COLO668 (cell line): ENCODE measurements around the gene F10.
A peak's percentile ranks its signal among the peaks of the same experiment; 100 is the strongest.

Experiments
- DNase-seq: peaks from one replicate; lab custom pipeline; 2025; ENCODE audit not compliant: unreplicated experiment; lab: John Stamatoyannopoulos, UW

The F10 gene

DNA sequence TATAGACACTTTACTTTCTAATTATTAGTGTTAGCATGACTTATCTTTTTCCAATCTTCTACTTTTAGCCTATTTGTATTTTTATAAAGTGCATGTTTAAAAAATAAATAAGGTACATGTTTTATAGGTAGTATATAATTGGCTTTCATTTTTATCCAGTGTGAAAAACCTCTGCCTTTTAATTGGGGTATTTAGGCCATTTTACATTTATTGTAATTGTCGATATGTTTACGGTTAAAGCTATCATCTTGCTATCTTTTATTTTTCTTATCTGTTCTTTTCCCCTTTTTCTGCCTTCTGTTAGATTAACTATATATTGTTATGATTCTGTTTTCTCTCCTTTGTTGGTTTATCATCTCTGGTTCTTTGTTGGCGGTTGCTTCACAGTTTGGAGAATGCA is 45.0 kb downstream of the F10 start:
- no peak for DNase-seq

DNA sequence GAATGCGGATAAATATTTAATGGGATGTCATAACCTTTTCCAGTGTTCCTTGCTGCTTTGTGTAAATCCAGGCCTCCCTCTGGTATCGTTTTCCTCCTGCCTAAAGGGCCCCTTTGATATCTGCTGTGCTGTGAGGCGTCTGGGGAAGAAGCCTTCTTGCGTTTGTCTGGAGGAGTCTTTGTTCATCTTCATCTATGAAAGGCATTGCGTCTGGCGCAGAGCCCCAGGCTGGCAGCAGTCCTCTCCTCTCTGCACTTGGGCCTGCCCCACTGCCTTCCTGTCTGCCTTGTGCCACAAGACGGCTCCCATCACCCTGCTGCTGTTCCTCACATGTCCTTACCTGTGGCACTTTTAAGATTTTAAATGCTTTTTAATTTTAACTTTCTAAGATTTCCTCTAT is 45.6 kb downstream of the F10 start:
- DNase-seq = no peak

DNA sequence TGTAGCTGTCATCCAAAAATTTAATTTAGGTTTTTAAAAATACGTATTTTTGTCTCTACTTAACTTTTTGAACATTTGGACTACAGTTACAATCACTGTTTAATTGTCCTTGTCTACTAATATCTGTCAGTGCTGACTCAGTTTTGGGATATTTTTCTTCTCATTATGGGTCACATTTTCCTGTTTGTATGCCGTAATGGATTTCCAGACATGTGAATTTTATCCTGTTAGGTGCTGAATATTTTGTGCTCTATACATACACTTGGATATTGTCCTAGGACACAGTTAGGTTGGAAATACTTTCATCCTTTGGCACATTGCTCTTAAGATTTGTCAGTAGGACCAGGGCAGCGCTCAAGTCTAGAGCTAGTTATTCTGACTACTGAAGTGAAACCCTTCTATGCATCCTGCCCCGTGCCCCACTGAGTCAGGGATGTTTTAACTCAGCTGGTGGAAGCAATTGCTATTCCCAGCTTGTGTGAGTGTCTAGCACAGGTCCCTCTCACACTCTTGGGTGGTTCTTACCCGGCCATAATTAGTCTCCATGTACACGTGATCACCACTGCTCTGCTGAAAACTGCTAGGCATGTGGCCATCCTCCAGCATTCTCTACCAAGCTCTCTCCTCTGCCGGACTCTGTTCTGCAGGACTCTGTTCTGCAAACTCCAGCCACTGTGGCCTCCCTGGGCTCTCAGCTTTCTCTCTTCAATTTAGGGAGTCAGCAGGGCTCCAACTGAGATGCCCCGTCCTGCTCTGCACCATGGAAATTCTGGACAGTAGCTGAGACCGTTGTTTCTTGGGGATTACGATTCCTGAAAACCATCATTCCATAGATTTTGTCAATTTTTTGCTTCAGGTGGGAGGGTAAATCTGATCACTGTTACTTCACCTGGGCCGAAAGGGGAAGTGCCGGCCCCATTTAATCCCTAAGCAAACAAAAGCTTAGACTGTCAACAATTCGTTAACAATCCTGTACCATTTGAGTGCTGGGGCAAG is 47.0 kb downstream of the F10 start:
- DNase-seq = peak; percentile 55

DNA sequence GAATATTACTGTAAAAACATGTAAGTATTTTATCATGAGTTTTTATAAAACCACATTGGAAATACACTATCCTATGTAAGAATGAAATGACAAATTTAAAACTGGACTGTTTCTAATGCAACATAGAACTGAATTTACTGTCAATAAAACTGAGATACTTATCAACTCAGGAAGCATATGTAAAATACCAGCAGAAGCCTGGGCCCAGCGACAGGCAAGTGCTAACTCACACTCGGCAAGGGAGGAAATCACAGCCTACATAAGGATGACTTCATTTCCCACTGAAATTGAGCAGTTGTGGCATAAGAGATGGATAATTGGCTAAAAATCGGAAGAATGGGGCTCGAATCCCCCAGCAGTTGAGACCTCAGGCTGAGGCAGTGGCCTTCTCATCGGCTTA is 47.9 kb downstream of the F10 start:
- peak; percentile 28 for DNase-seq

DNA sequence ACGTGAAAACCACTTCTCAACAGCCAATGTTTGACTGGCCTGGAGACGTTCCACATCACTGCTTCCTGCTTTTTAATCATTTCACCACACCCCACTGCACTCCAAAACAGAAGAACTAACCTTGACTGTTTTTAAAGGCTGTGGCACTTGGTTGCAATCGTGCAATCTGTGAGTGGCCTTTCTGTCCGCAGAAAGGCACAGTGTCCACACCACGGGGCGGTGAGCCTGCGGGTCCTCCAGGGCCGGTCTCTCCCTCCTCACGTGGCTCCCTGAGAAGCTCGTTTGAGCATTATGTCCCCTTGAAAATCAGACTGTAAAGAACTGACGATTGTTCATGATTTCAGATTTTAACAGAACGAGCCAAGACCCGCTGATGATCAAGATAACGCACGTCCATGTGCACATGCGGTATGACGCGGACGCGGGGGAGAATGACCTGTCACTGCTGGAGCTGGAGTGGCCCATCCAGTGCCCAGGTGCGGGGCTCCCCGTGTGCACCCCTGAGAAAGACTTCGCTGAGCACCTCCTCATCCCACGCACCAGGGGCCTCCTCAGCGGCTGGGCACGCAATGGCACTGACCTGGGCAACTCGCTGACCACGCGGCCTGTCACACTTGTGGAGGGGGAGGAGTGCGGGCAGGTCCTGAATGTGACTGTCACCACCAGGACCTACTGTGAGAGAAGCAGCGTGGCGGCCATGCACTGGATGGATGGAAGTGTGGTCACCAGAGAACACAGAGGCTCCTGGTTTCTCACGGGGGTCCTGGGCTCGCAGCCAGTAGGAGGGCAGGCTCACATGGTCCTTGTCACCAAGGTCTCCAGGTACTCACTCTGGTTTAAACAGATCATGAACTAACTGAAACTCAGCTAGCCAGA is 48.9 kb downstream of the F10 start:
- no peak for DNase-seq

DNA sequence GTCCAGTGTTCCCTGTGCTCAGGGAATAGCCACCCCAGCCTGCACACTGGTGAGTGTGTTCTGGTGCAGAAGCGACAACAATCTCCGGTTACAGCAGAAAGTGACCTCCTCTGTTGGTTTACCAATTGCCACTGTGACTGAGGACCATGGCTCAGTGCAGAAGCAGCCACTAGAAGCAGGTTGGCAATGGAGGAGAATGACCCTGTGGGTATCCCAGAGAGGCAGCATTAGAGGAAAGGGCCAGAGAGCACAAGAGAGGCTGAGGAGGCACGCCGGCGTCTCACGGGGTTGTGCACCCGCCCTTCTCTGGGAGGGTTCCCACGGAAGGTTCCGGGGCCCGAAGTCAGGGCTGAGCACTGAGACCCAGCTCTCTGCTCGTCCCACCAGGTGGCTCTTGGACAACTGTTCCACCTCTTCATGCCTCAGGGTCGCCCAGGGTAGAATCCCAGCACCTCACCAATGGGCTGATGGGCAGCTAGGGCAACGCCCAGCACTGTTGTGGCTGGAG is 49.9 kb downstream of the F10 start:
- no peak for DNase-seq

DNA sequence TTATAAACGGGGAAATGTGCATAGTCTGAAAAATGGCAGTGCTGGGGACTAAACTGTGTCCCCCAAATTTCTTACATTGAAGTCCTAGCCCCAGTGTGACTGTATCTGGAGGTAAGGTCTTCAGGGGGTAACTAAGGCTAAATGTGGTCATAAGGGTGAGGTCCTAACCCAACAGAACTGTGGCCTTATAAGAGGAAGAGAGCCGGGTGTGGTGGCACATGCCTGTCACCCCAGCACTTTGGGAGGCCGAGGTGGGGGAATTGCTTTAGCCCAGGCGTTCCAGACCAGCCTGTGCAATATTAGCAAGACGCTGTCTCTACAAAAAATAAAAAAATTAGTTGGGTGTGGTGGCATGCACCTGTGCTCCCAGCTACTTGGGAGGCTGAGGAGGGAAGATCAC is 53.7 kb downstream of the F10 start:
- no peak for DNase-seq

DNA sequence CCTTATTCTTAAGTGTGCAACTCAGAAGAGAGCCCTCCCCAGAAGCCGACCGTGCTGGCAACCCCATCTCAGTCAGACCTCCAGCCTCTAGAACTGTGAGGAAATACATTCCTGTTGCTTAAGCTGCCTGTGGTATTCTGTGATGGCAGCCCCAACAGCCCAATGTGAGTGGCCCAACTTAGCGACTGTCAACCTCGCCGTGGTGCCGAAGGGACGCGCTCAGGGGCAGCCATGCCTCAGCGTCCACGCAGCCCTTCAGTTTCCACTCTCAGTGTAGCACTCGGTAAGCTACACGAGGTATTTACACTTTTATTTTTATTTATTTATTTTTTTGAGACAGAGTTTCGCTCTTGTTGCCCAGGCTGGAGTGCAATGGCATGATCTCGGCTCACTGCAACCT is 54.2 kb downstream of the F10 start:
- no peak for DNase-seq

DNA sequence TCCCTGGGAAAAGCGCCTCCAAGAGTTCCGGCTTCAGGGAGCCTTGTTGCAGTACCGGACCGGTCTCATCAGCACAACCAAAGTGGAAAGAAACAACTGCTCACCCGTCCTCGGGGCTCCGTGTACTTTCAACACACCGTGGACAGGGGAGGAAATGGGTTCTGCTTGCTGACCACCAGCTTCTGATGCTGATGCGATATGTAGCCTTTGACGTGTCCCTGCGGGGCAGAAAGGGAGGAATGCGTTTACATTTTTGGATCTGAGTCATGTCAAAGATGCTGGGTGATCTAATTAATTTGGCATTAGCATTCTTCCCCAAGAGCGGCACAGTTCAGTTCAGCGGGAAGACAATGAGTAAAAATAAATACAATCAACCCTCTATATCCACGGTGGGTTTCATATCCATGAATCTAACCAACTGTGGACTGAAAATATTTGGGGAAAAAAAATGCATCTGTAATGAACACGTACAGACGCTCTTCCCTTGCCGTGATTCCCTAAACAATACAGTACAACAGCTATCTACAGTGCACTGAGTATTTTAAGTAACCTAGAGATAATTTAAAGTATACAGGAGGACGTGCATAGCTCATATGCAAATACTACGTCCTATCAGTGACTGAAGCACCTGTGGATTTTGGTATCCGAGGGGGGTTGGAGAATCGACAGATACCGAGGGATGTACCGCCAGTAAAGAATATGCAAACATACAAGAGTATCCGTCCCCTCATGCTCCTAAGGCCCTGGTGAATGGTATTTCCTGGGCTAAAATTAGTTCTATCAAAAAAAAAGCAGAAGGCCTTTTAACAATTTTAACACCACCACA is 55.7 kb downstream of the F10 start:
- no peak for DNase-seq

DNA sequence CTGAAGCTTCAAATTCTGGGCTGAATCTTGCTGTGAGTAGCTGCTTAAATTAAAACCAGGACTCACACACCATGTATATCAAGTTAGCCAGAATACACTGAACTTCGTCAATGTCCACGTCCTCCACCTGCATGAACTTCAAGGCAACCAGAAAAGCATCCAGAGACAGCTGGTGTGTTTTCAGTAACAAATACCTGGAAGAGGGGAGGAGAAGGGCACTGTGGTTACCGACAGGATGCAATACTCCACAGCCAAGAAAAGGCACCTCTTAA is 56.2 kb downstream of the F10 start:
- no peak for DNase-seq

DNA sequence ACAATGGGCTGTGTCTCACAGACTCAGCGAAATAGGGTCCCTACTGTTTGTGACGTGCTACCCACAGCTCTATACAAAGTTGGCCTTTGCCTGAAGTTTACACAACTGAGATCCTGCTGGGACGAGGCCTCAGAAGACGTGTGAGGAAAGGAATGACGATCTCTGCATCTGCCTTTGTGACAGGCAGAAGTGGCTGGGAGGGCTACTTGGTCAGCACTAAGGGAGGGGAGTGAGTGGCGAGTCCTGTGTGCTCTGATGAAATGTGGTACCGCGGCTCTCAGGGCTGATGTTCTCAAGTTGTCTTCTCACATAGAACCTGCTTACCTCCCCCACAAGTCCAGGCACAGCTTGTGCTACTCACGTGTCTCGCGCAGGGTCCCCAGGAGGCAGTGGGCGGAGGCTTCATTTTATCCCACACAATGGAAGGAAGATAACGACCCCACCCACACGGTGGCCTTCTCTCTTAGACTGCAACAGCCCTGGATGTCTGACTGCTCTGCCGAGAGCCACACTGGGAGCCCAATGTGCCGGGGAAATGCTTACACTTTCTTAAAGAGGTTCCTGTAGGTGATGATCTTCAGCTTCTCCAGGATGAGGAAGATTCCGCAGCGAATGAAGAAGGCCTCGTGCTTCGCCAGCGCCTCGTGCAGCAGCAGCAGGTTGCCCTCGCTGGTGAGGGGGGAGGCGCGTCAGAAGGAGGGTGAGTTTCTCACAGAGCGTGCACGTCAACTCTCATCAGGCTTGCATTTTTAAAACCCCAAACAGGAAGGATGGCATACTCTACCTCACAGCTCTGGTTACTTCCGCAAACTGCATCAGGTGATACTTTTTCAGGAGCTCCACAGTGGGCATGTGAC is 57.0 kb downstream of the F10 start:
- DNase-seq = no peak

DNA sequence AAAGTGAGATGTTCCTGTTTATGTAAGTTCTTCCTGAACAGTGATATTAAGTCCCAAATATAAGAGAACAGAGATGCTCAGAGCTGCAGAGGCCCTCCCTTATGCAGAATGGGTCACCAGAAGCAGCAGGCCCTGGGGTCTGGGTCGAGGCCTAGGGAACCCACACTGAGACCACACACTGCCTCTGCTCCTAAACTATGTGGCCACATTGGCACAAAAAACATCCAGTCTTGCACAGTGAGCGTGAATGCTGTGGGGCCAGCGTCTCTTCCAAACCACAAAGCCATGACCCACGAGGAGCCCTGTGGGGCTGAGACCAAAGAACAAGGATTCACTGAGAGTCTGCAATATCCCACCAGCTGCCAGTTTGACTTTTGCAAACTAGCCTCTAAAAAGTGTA is 59.4 kb downstream of the F10 start:
- no peak for DNase-seq

DNA sequence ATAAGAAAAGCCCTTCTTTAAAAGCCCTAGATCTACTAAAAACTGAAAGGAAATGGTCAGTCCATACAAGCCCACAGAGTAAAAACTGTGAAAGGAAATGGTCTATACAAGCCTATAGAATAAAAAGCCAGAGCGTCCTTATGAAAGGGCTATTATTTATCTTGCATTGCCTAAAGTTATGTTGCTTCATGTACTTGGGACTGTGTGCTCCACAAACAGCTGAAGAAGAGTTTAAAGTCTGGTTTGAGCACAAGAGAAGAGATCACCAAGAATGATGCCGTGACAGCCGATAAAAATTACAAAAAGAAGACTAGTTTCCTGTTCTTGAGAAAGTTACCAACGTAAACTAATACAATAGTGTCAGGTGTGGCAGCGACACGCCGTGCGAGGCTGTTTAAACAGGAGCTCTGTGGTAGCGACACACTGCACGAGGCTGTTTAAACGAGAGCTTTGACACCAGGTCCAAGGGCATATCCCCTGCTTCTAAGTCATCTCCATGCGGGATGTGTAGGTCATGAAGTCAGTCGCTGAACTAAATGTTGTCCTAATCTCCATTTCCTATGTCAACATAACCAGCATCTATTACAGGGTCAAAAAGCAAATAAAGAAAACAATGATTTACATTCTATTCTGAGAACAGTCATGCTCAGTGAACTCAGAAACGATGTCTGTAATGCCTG is 61.0 kb downstream of the F10 start:
- no peak for DNase-seq

DNA sequence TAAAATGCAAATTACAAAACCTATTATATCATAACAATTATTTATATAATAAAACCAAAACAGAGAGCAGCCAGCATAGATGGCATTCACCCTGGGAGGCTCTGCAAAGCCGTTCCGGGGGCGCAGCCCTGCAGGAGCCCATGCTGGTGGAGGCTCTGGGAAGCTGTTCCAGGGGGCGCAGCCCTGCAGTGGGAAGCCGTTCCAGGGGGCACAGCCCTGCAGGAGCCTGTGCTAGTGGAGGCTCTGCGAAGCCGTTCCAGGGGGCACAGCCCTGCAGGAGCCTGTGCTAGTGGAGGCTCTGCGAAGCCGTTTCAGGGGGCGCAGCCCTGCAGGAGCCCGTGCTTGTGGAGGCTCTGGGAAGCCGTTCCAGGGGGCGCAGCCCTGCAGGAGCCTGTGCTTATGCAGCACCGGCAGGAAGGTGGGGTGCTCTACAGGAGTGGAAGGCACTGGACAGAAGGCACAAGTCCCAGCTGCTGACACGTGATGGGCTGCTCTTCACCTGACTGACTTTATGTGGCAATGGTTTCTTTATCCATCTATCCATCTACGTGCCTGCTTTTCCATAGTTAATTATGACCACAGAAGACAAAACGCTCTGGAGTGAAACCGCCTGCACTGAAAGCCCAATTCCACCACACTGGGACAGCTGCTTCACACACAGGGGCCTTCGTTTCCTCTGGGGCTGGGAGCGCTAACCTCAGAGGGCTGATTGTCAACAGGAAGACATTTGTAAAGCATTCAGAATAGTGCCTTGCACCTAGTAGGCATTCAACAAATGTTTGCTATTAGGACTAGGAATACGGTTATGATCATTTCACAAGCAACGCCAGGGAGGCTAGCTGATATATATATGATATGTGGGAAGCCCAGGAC is 62.2 kb downstream of the F10 start:
- DNase-seq = no peak

DNA sequence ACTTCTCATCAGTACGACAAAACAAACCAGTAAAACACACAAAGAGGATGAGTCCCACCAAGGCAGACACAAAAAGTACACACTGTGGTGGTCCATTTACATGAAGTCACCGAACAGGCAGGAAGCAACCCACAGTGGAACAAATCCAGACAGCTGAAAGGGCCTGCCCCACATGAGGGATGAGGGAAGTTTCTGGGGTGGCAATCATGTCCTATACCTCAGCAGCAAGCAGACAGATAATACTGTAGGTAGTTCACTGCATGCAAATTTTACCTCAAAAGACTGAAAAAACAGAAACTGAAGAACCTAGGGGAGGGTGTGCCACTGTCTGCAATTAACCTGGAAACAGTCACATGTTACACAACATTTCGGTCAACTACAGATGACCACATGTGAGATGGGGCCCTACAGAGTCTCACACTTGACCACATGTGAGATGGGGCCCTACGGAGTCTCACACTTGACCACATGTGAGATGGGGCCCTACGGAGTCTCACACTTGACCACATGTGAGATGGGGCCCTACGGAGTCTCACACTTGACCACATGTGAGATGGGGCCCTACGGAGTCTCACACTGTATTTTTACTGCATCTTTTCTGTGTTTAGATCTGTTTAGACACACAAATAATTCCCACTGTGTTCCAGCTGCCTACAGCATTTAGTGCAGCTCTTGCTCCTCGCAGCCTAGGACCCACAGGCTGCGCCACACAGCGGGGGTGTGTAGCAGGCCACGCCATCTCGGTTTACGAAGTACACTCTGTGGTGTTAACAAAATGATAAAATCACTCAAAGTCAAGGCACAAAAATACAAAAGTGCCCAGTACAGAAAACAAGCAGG is 63.7 kb downstream of the F10 start:
- no peak for DNase-seq

DNA sequence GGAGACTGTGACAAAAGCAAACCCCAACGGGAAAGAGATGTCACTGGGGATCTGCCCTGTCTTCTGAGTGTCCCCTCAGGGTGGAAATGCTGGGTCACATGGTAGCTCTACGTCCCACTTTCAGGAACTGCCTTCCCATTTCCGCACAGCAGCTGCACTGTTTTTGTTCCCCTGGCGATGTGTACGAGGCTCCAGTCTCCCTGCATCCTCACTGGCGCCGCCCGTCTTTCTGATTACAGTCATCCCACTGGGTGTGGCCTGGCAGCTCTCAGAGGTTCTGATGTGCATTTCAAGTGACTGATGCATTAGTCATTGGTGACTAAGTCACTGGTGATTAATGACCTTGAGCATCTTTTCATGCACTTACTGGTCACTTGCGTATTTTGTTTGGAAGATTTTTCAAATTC is 64.7 kb downstream of the F10 start:
- DNase-seq = peak; percentile 58

DNA sequence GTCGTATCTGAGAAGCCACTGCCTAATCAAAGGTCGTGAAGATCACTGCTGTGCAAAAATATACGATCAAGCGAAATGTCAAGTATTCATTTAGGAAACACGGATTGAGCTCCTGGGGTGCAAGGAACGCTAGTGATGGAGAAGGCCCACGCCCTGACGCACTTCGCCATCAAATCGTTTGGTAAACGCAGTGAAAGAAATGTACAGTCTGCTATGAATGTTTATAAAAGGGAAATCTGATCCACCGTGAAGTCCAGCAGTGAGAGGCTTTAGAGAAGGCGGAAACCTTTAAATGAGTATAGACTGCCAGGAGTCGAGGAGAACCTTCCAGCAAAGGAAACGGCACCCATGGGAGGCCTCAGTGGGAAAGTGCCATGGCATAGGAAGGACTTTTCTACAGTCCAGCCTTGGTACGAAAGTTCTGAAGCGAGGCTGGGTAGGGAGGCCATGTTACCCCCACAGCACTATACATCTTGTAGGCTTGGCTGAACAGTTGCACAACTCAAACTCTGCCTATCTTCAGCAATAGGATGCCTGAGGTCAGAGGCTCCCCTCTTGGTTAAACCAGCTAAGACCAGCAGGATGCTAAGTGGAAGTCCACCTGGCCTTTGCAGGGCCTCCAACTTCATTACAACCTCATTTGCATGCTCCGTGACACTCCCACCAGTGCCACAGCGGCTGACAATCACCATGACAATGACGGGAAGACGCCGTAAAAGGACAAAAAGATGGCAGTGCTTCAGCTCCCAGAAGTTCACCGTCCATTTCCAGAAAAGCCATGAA is 65.5 kb downstream of the F10 start:
- DNase-seq = no peak
